Measurements from ENCODE around the gene ARHGAP6.

DNA sequence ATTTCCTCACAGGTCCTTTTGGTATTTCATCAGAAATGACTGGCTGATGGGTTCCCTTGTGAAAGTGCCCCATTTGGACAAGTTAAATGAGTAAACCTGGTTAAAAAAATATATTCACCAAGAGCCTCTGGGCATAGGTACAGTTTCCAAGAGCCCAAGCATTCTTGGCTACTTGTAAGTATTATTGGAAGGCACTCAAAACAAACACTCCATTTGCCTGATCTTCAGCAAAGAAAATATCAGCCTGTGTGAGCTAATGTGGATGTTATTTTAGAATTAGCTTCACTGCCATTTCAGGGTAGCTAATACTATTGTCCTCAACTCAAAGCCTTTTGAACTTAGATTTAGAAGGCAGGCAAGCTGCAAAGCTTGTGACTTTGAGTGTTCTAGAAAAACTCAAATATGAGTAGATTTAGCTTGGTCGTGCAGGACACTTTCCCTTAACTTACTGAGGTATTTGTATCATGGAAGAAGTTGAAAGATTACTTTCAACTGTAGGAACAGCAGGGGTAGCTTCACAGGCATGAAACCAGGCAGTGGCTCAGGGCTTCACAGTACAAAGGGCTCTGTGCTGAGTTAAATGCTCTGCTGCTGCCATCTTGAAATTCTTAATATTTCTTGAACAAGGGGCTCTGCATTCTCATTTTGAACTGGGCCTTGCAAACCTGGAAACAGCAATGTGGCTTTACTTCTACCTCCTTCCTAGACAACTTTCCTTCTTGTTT is 195.3 kb downstream of the ARHGAP6 start:
- TF ChIP-seq, protein P1, sequence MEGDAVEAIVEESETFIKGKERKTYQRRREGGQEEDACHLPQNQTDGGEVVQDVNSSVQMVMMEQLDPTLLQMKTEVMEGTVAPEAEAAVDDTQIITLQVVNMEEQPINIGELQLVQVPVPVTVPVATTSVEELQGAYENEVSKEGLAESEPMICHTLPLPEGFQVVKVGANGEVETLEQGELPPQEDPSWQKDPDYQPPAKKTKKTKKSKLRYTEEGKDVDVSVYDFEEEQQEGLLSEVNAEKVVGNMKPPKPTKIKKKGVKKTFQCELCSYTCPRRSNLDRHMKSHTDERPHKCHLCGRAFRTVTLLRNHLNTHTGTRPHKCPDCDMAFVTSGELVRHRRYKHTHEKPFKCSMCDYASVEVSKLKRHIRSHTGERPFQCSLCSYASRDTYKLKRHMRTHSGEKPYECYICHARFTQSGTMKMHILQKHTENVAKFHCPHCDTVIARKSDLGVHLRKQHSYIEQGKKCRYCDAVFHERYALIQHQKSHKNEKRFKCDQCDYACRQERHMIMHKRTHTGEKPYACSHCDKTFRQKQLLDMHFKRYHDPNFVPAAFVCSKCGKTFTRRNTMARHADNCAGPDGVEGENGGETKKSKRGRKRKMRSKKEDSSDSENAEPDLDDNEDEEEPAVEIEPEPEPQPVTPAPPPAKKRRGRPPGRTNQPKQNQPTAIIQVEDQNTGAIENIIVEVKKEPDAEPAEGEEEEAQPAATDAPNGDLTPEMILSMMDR (IDR thresholded peaks at IDR 0.05; ENCODE audit: low read length) = no peak
- TF ChIP-seq EZH2phosphoT487 (IDR thresholded peaks at IDR 0.05; ENCODE audit: low read length) (no peak), EZH2 (optimal IDR thresholded peaks at IDR 0.05; ENCODE audit: low read depth, low read length) (no peak)
